A549 (cell line): ENCODE data around the gene SMIM14. TPM values are rescaled to one million over a fixed set of nuclear protein-coding genes. Genes with fewer than 3 reads are reported as not detected.

Experiments used
- ATAC-seq, 2 experiments: fragments of 200-7000 bp in 1 of 2; fragments of >200 bp in 1 of 2; cut with Nextera tagmentation in 1 of 2; cut with Tn5 transposase in 1 of 2; 3 replicates each; pipeline versions ENCODE4 v1.8.0 to v1.9.1; 2018 to 2020; ENCODE audit warnings: mild to moderate bottlenecking in 1 of 2, moderate library complexity in 1 of 2
- CTCF ChIA-PET: fragments of 300-600 bp; sonication (Branson Sonifier 250); formaldehyde crosslinking; extraction: SDS; loops from one replicate; lab custom pipeline; 2021; ENCODE audit warnings: antibody characterized with exemption, inconsistent platforms; lab: Yijun Ruan, JAX
- POLR2A ChIA-PET: fragments of 350-600 bp; formaldehyde crosslinking; extraction: SDS; loops from one replicate; lab custom pipeline; 2021; ENCODE audit warnings: antibody characterized with exemption, inconsistent platforms; lab: Yijun Ruan, JAX
- DNase-seq, 2 experiments: peaks; one replicate each; pipeline versions ENCODE4 v3.0.0 to v3.0.0-alpha.2; 2011 to 2016; ENCODE audit warnings: low read depth in 1 of 2, low spot score in 1 of 2
- FAIRE-seq: peaks from 2 replicates; lab custom pipeline; 2011; peaks lifted over from hg19 to GRCh38; lab: Jason Lieb, UNC
- H3K27ac ChIP-seq, 2 experiments: fragments of >200 bp; sonication (Bioruptor Twin); formaldehyde crosslinking; 3 replicates each; pipeline ENCODE4 v1.5.1; 2016 to 2017
- H3K4me1 ChIP-seq: fragments of >200 bp; sonication (Bioruptor Twin); formaldehyde crosslinking; 3 replicates; pipeline ENCODE4 v1.6.1; 2016
- H3K4me2 ChIP-seq: fragments of >200 bp; sonication (Bioruptor Twin); formaldehyde crosslinking; 3 replicates; pipeline ENCODE4 v1.6.1; 2016
- H3K4me3 ChIP-seq: fragments of >200 bp; sonication (Bioruptor Twin); formaldehyde crosslinking; 3 replicates; pipeline ENCODE4 v1.5.1; 2016
- H3K9me3 ChIP-seq: fragments of >200 bp; sonication (Bioruptor Twin); formaldehyde crosslinking; 3 replicates; pipeline ENCODE4 v1.6.1; 2016
- BHLHE40 ChIP-seq: IDR thresholded peaks from 2 replicates; pipeline ENCODE4 v1.6.1; 2012; ENCODE audit warnings: low read depth, low read length, inconsistent platforms
- CBX8 ChIP-seq: fragments of 200-600 bp; sonication (generic); IDR thresholded peaks from 2 replicates; pipeline ENCODE4 v1.6.1; 2016
- EHMT2 ChIP-seq: fragments of 200-600 bp; sonication (generic); IDR thresholded peaks from 2 replicates; pipeline ENCODE4 v1.6.1; 2016; ENCODE audit warnings: antibody characterized with exemption, low read depth, mild to moderate bottlenecking, moderate library complexity
- EP300 ChIP-seq, 2 experiments: fragments of >200 bp; sonication (Bioruptor Twin); formaldehyde crosslinking; IDR thresholded peaks; 2 replicates in 1 of 2; 3 replicates in 1 of 2; pipeline ENCODE4 v1.6.1; 2016 to 2017
- ESRRA ChIP-seq: fragments of 150-350 bp; IDR thresholded peaks from 2 replicates; pipeline ENCODE4 v1.6.1; 2014; ENCODE audit warnings: mild to moderate bottlenecking, low read length, borderline replicate concordance
- FOSB ChIP-seq: fragments of 250-450 bp; sonication (Bioruptor Pico); IDR thresholded peaks from 2 replicates; pipeline ENCODE4 v1.5.0; 2020; ENCODE audit warnings: mild to moderate bottlenecking, moderate library complexity
- FOXS1 ChIP-seq: fragments of 250-450 bp; sonication (Bioruptor Pico); IDR thresholded peaks from 2 replicates; pipeline ENCODE4 v1.5.0; 2020; ENCODE audit warnings: mild to moderate bottlenecking, moderate library complexity
- GATA3 ChIP-seq: IDR thresholded peaks from 2 replicates; pipeline ENCODE4 v1.6.1; 2012; ENCODE audit warnings: borderline replicate concordance
- HOXA7 ChIP-seq: fragments of 250-450 bp; sonication (Bioruptor Pico); IDR thresholded peaks from 2 replicates; pipeline ENCODE4 v1.5.0; 2020; ENCODE audit warnings: mild to moderate bottlenecking, moderate library complexity
- HOXB5 ChIP-seq: fragments of 250-450 bp; sonication (Bioruptor Pico); IDR thresholded peaks from 2 replicates; pipeline ENCODE4 v1.5.0; 2020; ENCODE audit warnings: mild to moderate bottlenecking, moderate library complexity
- JUN ChIP-seq, 2 experiments: fragments of >200 bp; sonication (Bioruptor Twin); formaldehyde crosslinking; IDR thresholded peaks; 2 replicates in 1 of 2; 3 replicates in 1 of 2; pipeline ENCODE4 v1.6.1; 2016 to 2017
- KDM5A ChIP-seq: fragments of 200-600 bp; sonication (generic); IDR thresholded peaks from 2 replicates; pipeline ENCODE4 v1.6.1; 2016; ENCODE audit warnings: antibody characterized with exemption, mild to moderate bottlenecking
- MAFK ChIP-seq: fragments of 450-650 bp; IDR thresholded peaks from 2 replicates; pipeline ENCODE4 v1.6.1; 2014; ENCODE audit not compliant: partially characterized antibody
- MAZ ChIP-seq: fragments of 150-350 bp; IDR thresholded peaks from 2 replicates; pipeline ENCODE4 v1.6.1; 2014; ENCODE audit warnings: antibody characterized with exemption, low read depth, low read length, borderline replicate concordance
- MYC ChIP-seq: IDR thresholded peaks from 2 replicates; pipeline ENCODE4 v1.6.1; 2012; ENCODE audit warnings: mild to moderate bottlenecking, inconsistent platforms, low read length, improper control_type of control experiment, borderline replicate concordance
- NFE2L2 ChIP-seq: fragments of 150-350 bp; conservative IDR thresholded peaks from 2 replicates; pipeline ENCODE4 v1.6.1; 2014; ENCODE audit warnings: low read length
- NPAS2 ChIP-seq: fragments of 250-450 bp; sonication (Bioruptor Pico); IDR thresholded peaks from 2 replicates; pipeline ENCODE4 v1.8.0; 2022; ENCODE audit warnings: mild to moderate bottlenecking, moderate library complexity, borderline replicate concordance
- NR3C1 ChIP-seq: fragments of >200 bp; sonication (Bioruptor Twin); formaldehyde crosslinking; IDR thresholded peaks from 3 replicates; pipeline ENCODE4 v1.6.1; 2017
- RARB ChIP-seq: fragments of 250-450 bp; sonication (Bioruptor Pico); IDR thresholded peaks from 2 replicates; pipeline ENCODE4 v1.8.0; 2021; ENCODE audit warnings: mild to moderate bottlenecking, moderate library complexity
- WGBS: methylation state at CpG from one replicate; pipeline ENCODE4 v1.1.6; 2017; ENCODE audit errors: missing lambda C conversion rate; 5-methylcytosine and 5-hydroxymethylcytosine counted together
- polyA plus RNA-seq, 4 experiments: library from polyadenylated mRNA; depleted of rRNA in 3 of 4; stranded (reverse); fragments of >200 nt; fragmentation: RNase III in 1 of 4; extraction: RNeasy Plus Mini Kit Qiagen cat#74134 plus additional on column Dnase treatment in 1 of 4; gene quantifications; 2 replicates in 3 of 4; 3 replicates in 1 of 4; pipeline ENCODE4 v1.2.3, GENCODE V29; 2011 to 2017
- TF ChIP-seq, protein P1 (sequence below): fragments of 150-350 bp; IDR thresholded peaks from 2 replicates; pipeline ENCODE4 v1.6.1; 2014; ENCODE audit warnings: low read depth, mild to moderate bottlenecking, low read length
- TF ChIP-seq, protein P2 (sequence below): IDR thresholded peaks from 2 replicates; pipeline ENCODE4 v1.6.1; 2012
- TF ChIP-seq, protein P3 (sequence below): fragments of 250-450 bp; sonication (Bioruptor Pico); IDR thresholded peaks from 2 replicates; pipeline ENCODE4 v1.5.0; 2021; ENCODE audit warnings: mild to moderate bottlenecking, moderate library complexity, borderline replicate concordance

The SMIM14 gene
- polyA plus RNA-seq, 2 of the 4 experiments (the other 2 are of a cell fraction): 20.5 to 81.3 TPM

DNA sequence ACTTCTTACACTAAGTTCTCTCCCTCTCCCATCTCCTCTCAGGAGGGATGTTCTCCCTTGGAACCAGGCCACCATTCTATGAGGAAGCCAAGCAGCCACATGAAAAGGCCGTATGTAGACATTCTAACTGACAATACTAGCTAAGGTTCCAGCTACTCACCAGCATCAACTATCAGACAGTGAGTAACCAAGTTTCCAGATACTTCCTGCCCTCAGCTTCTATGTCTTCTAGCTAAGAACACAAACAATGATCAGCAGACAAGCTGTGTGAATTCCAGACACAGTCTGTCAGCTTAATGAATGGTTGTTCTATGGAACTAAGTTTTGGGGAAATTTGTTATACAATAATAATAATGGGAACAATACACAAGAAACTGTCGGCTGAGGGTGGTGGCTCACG, 50.8 kb downstream of the SMIM14 start:
- ChIA-PET CTCF (interaction anchor here (2.8 kb wide), 1 partner anchor 119 kb away, joined by 10 read pairs; no protein-coding TSS in a partner anchor), POLR2A (interaction anchor here (0.7 kb wide), 1 partner anchor 60 kb away, joined by 4 read pairs; the partner anchor contains the start of gene UGDH)
- DNase-seq (no peak), FAIRE-seq (no peak), ATAC-seq (no peak)
- TF ChIP-seq NPAS2: no peak
- TF ChIP-seq FOXS1 (CRISPR knock-in tag): no peak
- TF ChIP-seq MAZ: no peak
- TF ChIP-seq MYC: no peak
- TF ChIP-seq, protein P1, sequence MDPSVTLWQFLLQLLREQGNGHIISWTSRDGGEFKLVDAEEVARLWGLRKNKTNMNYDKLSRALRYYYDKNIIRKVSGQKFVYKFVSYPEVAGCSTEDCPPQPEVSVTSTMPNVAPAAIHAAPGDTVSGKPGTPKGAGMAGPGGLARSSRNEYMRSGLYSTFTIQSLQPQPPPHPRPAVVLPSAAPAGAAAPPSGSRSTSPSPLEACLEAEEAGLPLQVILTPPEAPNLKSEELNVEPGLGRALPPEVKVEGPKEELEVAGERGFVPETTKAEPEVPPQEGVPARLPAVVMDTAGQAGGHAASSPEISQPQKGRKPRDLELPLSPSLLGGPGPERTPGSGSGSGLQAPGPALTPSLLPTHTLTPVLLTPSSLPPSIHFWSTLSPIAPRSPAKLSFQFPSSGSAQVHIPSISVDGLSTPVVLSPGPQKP: no peak
- no peak for TF ChIP-seq MAFK
- TF ChIP-seq BHLHE40: no peak
- no peak for TF ChIP-seq NR3C1
- TF ChIP-seq RARB (CRISPR knock-in tag): no peak
- WGBS: 88% methylated on average over 3 of the region's 3 CpGs
- no peak overlapping the region for H3K4me2 ChIP-seq
- H3K9me3 ChIP-seq: no peaks in the 10 kb centered on the region
- peak overlapping the region in 1 of 2 experiments; percentile 44; a peak in 3 of 6 replicates for H3K27ac ChIP-seq
- peaks cover 18% of the 10 kb centered on the region for H3K4me1 ChIP-seq
- H3K4me3 ChIP-seq: no peak overlapping the region

DNA sequence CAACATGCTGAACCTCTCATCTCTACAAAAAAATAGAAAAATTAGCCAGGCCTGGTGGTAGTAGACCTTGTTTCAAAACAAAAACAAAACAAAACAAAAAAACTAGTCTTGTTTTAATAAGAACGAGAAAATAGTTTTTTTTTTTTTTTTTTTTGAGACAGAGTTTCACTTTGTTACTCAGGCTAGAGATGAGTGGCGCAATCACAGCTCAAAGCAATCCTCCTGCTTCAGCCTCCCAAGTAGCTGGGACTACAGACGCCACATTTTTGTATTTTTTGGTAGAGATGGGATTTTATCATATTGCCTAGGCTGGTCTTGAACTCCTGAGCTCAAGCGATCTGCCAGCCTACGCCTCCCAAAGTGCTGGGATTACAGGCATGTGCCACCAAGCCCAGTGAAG, 63.7 kb downstream of the SMIM14 start:
- ATAC-seq (no peak), DNase-seq (no peak), FAIRE-seq (no peak)
- Histone ChIP-seq H3K4me2 (no peak overlapping the region), H3K9me3 (no peaks in the 10 kb centered on the region), H3K4me3 (no peak overlapping the region), H3K27ac (no peak overlapping the region; a peak in 1 of 6 replicates), H3K4me1 (peaks cover 5% of the 10 kb centered on the region; the same call in 1 of the 3 replicates)
- CTCF ChIA-PET: interaction anchor here (0.6 to 1.3 kb wide), 4 partner anchors 24 to 836 kb away, joined by 3 to 5 read pairs (median 3); no protein-coding TSS in a partner anchor
- no peak for TF ChIP-seq MAFK
- TF ChIP-seq GATA3: no peak
- TF ChIP-seq FOSB (CRISPR knock-in tag): no peak
- no peak for TF ChIP-seq HOXB5
- TF ChIP-seq KDM5A: no peak
- TF ChIP-seq JUN (IDR thresholded peaks at IDR 0.05): no peak
- no peak for TF ChIP-seq ESRRA
- TF ChIP-seq, protein P2, sequence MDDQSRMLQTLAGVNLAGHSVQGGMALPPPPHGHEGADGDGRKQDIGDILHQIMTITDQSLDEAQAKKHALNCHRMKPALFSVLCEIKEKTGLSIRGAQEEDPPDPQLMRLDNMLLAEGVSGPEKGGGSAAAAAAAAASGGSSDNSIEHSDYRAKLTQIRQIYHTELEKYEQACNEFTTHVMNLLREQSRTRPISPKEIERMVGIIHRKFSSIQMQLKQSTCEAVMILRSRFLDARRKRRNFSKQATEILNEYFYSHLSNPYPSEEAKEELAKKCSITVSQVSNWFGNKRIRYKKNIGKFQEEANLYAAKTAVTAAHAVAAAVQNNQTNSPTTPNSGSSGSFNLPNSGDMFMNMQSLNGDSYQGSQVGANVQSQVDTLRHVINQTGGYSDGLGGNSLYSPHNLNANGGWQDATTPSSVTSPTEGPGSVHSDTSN: no peak
- TF ChIP-seq EHMT2: no peak
- no peak for TF ChIP-seq CBX8
- TF ChIP-seq EP300 (IDR thresholded peaks at IDR 0.05): no peak
- TF ChIP-seq, protein P3, sequence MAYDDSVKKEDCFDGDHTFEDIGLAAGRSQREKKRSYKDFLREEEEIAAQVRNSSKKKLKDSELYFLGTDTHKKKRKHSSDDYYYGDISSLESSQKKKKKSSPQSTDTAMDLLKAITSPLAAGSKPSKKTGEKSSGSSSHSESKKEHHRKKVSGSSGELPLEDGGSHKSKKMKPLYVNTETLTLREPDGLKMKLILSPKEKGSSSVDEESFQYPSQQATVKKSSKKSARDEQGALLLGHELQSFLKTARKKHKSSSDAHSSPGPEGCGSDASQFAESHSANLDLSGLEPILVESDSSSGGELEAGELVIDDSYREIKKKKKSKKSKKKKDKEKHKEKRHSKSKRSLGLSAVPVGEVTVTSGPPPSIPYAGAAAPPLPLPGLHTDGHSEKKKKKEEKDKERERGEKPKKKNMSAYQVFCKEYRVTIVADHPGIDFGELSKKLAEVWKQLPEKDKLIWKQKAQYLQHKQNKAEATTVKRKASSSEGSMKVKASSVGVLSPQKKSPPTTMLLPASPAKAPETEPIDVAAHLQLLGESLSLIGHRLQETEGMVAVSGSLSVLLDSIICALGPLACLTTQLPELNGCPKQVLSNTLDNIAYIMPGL (CRISPR knock-in tag): no peak
- no peak for TF ChIP-seq RARB (CRISPR knock-in tag)
- no peak for TF ChIP-seq HOXA7 (CRISPR knock-in tag)
- TF ChIP-seq NFE2L2: no peak
- POLR2A ChIA-PET: interaction anchor here (0.9 kb wide), 1 partner anchor 14 kb away, joined by 9 read pairs; no protein-coding TSS in a partner anchor
- WGBS: 91% methylated on average over 5 of the region's 5 CpGs
